Ascending aorta (tissue), 2 donors: ENCODE results near the gene CAPN9. TPM values are rescaled to one million over a fixed set of nuclear protein-coding genes. Genes with fewer than 3 reads are reported as not detected.

ENCODE experiments used
- DNase-seq, 2 donors: peaks; one replicate each; pipeline ENCODE4 v3.0.0-alpha.2; 2019; ENCODE audit warnings: low spot score in 2 of 2
- H3K27ac ChIP-seq, 2 donors: fragments of 200-600 bp; sonication (generic); one replicate each; pipeline ENCODE4 v1.5.1; 2016 to 2017; ENCODE audit warnings: mild to moderate bottlenecking in 1 of 2
- H3K27me3 ChIP-seq: fragments of 200-600 bp; sonication (generic); one replicate; pipeline ENCODE4 v1.5.1; 2017
- H3K36me3 ChIP-seq, 2 donors: fragments of 200-600 bp; sonication (generic); one replicate each; pipeline ENCODE4 v1.5.1; 2016
- H3K4me1 ChIP-seq, 2 donors: fragments of 200-600 bp; sonication (generic); one replicate each; pipeline ENCODE4 v1.5.1; 2016 to 2017; ENCODE audit warnings: mild to moderate bottlenecking in 1 of 2
- H3K4me3 ChIP-seq, 2 donors: fragments of 200-600 bp; sonication (generic); one replicate each; pipeline ENCODE4 v1.5.1; 2016 to 2017; ENCODE audit warnings: mild to moderate bottlenecking in 1 of 2
- H3K9me3 ChIP-seq, 2 donors: fragments of 200-600 bp; sonication (generic); one replicate each; pipeline ENCODE4 v1.5.1; 2016
- intact Hi-C: fragments of 100-400 bp; cut with DNase I; formaldehyde crosslinking; loops from one replicate; pipeline ENCODE4 v1.15.1; 2023
- total RNA-seq: library from RNA; depleted of rRNA; stranded (reverse); fragments of >200 nt; gene quantifications from one replicate; pipeline ENCODE4 v1.1.0, GENCODE V29; 2016
- TF ChIP-seq, protein P1 (sequence below), 3 experiments: fragments of 200-600 bp in 2 of 3; fragments of 450-650 bp in 1 of 3; sonication (generic) in 2 of 3; IDR thresholded peaks; one replicate each; pipeline ENCODE4 v1.5.1; 2016 to 2019; ENCODE audit warnings: antibody characterized with exemption in 3 of 3, mild to moderate bottlenecking in 1 of 3, moderate library complexity in 1 of 3

The CAPN9 gene
- total RNA-seq, 1 donor from 2014 or later, result not detected

DNA sequence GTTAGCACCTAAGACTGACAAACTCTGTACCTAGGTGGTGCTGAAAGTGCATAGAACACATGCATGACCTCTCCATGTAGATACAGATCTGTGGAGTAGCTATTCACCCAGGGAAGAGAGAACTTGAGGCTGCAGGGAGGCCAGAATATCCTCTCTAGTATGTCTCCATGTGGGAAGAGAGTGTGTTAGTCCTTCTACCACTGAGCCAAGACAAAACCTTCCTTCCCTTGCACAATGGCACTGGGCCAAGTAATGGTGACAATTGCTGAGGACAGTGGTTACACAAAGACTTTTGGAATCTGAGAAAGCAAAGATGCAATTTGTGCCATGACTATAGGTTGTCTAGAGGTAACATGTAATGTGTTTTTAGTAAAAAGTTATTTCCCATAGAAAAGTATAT is 68.8 kb downstream of the CAPN9 start:
- no peak for DNase-seq
- intact Hi-C loops, result no loop called here

DNA sequence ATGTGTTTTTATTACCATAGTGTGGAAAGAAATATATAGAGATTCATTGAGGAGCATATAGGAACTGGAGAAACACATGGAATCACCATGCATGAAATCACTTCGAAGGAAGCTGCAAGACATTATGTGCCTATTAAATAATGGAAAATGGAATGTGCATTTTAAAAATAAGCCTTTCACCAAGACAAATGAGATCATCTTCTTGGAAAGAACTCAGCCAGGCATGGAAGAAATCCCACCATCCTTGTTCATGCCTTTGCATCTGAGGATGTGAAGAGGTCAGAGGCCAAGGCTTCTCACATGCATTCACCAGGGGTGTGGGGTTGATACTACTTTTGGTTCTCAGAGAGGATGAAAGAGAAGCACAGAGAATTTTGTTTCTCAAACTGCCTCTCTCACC is 71.2 kb downstream of the CAPN9 start:
- TF ChIP-seq, protein P1, sequence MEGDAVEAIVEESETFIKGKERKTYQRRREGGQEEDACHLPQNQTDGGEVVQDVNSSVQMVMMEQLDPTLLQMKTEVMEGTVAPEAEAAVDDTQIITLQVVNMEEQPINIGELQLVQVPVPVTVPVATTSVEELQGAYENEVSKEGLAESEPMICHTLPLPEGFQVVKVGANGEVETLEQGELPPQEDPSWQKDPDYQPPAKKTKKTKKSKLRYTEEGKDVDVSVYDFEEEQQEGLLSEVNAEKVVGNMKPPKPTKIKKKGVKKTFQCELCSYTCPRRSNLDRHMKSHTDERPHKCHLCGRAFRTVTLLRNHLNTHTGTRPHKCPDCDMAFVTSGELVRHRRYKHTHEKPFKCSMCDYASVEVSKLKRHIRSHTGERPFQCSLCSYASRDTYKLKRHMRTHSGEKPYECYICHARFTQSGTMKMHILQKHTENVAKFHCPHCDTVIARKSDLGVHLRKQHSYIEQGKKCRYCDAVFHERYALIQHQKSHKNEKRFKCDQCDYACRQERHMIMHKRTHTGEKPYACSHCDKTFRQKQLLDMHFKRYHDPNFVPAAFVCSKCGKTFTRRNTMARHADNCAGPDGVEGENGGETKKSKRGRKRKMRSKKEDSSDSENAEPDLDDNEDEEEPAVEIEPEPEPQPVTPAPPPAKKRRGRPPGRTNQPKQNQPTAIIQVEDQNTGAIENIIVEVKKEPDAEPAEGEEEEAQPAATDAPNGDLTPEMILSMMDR (IDR thresholded peaks at IDR 0.05), result no peak
- no peak for DNase-seq
- intact Hi-C loops, result no loop called here
- no peaks in the 10 kb centered on the region for H3K36me3 ChIP-seq
- no peak overlapping the region for H3K4me3 ChIP-seq
- no peak overlapping the region for H3K27ac ChIP-seq
- H3K27me3 ChIP-seq, result no peaks in the 10 kb centered on the region
- peaks cover 0 to 5% of the 10 kb centered on the region in 2 donors for H3K4me1 ChIP-seq
- no peaks in the 10 kb centered on the region for H3K9me3 ChIP-seq

More for the DNA sequence above, 68.8 kb downstream of the CAPN9 start:
- H3K4me3 ChIP-seq, result no peak overlapping the region
- no peaks in the 10 kb centered on the region for H3K27me3 ChIP-seq
- no peaks in the 10 kb centered on the region for H3K36me3 ChIP-seq
- no peak overlapping the region for H3K27ac ChIP-seq
- TF ChIP-seq, protein P1 (IDR thresholded peaks at IDR 0.05), result no peak
- H3K9me3 ChIP-seq, result peaks cover 0 to 12% of the 10 kb centered on the region in 2 donors
- H3K4me1 ChIP-seq, result no peaks in the 10 kb centered on the region

DNA sequence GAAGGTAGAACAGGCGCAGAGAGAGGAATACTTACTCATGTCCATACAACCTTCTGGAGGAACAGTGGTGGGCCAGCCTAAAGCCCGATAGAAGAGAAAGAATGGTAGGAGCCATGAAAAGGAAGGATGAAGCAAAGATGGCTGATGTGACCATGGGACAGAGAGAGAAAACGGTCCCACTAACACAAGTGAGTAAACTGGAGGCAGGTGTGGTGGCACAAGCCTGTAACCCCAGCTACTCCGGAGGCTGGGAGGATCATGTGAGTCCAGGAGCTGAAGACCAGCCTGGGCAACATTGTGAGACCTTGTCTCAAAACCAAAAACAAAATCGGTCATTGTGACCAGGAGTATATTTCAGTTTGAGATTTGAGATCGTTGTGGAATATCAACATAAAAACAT is 71.7 kb downstream of the CAPN9 start:
- H3K9me3 ChIP-seq, result no peaks in the 10 kb centered on the region
- TF ChIP-seq, protein P1 (IDR thresholded peaks at IDR 0.05), result no peak
- no peak overlapping the region for H3K4me3 ChIP-seq
- H3K4me1 ChIP-seq, result peaks cover 0 to 6% of the 10 kb centered on the region in 2 donors
- H3K27ac ChIP-seq, result no peak overlapping the region
- intact Hi-C loops, result no loop called here
- H3K36me3 ChIP-seq, result no peaks in the 10 kb centered on the region
- DNase-seq, result no peak
- no peaks in the 10 kb centered on the region for H3K27me3 ChIP-seq

DNA sequence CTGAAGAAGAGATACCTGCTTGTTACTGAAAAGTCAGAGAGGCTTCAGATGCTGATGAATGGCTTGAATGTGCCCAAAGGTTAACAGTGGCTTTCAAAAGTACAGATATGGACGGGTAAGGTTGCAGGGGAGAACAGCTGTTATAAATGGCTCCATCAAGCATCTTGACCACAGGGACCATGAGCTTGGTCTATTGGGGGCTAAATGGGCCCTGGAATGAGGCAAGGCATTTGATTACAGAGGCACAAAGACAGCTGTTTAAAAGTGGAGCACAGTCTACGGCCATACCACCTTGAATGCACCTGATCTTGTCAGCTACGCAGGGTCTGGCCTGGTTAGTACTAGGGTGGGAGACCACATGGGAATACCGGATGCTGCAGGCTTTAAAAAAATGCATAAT is 72.8 kb downstream of the CAPN9 start:
- TF ChIP-seq, protein P1 (IDR thresholded peaks at IDR 0.05), result no peak

DNA sequence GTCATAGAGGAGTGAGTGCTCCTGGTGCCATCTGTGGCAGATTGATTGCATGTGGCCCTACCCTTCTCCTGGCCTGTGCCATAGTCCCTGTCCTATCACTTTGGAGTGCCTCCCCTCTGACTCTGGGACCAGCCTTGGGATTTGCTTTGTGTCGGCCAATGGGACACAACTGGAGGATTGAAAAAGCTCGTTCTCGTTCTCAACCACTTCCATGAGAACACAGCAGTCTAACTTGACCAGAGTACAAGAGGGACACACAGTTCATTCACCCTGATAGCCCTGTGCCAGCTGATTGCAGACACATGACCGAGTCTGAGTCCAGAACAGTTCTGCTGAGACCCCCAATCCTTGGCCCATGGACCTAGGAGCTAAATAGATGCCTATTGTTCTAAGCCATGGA is 73.4 kb downstream of the CAPN9 start:
- intact Hi-C loops, result no loop called here
- Histone ChIP-seq H3K9me3 (no peaks in the 10 kb centered on the region), H3K4me1 (peaks cover 1 to 22% of the 10 kb centered on the region in 2 donors), H3K27me3 (no peaks in the 10 kb centered on the region), H3K4me3 (no peak overlapping the region), H3K36me3 (no peaks in the 10 kb centered on the region), H3K27ac (no peak overlapping the region)
- TF ChIP-seq, protein P1 (IDR thresholded peaks at IDR 0.05), result no peak
- no peak for DNase-seq

More for the DNA sequence above, 72.8 kb downstream of the CAPN9 start:
- H3K36me3 ChIP-seq, result no peaks in the 10 kb centered on the region
- H3K4me1 ChIP-seq, result peaks cover 0 to 17% of the 10 kb centered on the region in 2 donors
- no peaks in the 10 kb centered on the region for H3K27me3 ChIP-seq
- no peak for DNase-seq
- H3K9me3 ChIP-seq, result no peaks in the 10 kb centered on the region
- intact Hi-C loops, result no loop called here
- no peak overlapping the region for H3K27ac ChIP-seq
- no peak overlapping the region for H3K4me3 ChIP-seq

DNA sequence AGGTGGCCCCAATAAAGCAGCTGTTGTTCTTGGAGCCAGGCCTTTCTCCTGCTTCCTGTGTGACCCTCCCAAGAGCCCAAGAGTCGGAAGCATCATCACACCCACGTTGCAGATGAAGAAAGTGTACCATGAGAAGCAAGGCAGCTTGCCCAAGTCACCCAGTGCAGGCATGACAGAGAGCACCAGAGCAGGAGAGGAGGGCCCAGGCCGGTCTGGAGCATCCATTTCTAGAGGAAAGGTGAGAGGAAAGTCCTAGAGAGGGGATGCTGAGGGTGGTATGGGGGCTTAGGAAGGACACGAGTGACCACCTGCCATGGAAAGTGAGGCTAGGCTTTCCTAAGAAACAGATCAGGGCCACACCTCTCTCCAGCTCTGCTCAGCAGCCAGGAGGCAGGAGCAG is 74.2 kb downstream of the CAPN9 start:
- Histone ChIP-seq H3K4me1 (peaks cover 9 to 29% of the 10 kb centered on the region in 2 donors), H3K36me3 (no peaks in the 10 kb centered on the region), H3K9me3 (no peaks in the 10 kb centered on the region), H3K27me3 (no peaks in the 10 kb centered on the region), H3K27ac (no peak overlapping the region), H3K4me3 (no peak overlapping the region)
- DNase-seq, result no peak
- TF ChIP-seq, protein P1 (IDR thresholded peaks at IDR 0.05), result no peak
- intact Hi-C loops, result no loop called here
